Right cardiac atrium (tissue), 5 donors: ENCODE results near the gene CAPSL. TPM values are rescaled to one million over a fixed set of nuclear protein-coding genes. Genes with fewer than 3 reads are reported as not detected.

Experiments used
- ATAC-seq, 2 donors: fragments of 200-7000 bp; cut with Tn5 transposase; one replicate each; pipeline versions ENCODE4 v1.8.0 to v1.9.1; 2020; ENCODE audit warnings: moderate library complexity in 2 of 2, mild to moderate bottlenecking in 1 of 2
- DNase-seq, 3 donors: peaks; one replicate each; pipeline ENCODE4 v3.0.0-alpha.2; 2020
- H3K27ac ChIP-seq: one replicate; pipeline ENCODE4 v1.5.1; 2013; ENCODE audit warnings: mild to moderate bottlenecking, low read length, control low read depth, moderate library complexity
- H3K27me3 ChIP-seq: one replicate; pipeline ENCODE4 v1.6.1; 2013; ENCODE audit not compliant: control insufficient read depth, insufficient read depth
- H3K4me1 ChIP-seq: one replicate; pipeline ENCODE4 v1.6.1; 2013; ENCODE audit warnings: low read length; ENCODE audit not compliant: control insufficient read depth, insufficient read depth
- H3K4me3 ChIP-seq: one replicate; pipeline ENCODE4 v1.5.1; 2013; ENCODE audit warnings: low read length, control low read depth
- H3K9me3 ChIP-seq: one replicate; pipeline ENCODE4 v1.6.1; 2013; ENCODE audit warnings: low read length; ENCODE audit not compliant: control insufficient read depth
- WGBS: extraction: QIAGEN DNeasy Blood & Tissue Kit; methylation state at CpG from one replicate; pipeline ENCODE4 v1.1.7; 2013; 5-methylcytosine and 5-hydroxymethylcytosine counted together
- intact Hi-C, 4 donors: fragments of 100-400 bp; cut with DNase I; formaldehyde crosslinking; loops; one replicate each; pipeline versions ENCODE4 v1.11.0 to v1.14.0; 2022 to 2023
- polyA plus RNA-seq: library from polyadenylated mRNA; stranded (reverse); fragments of 200-250 nt; gene quantifications from one replicate; pipeline ENCODE4 v1.2.3, GENCODE V29; 2013
- total RNA-seq, 4 donors: library from RNA; stranded (reverse); fragmentation: NEBNext Ultra II Directional; extraction: Animal tissue kit (Norgen Biotek cat#: 25700); gene quantifications; one replicate each; pipeline ENCODE4 v1.2.1, GENCODE V29; 2021
- donor health status: healthy with polysubstance abuse.
- donor health status: DM: no; HTN: yes; CAD: no.
- donor health status: DM: no; HTN: no; CAD: no.
- donor health status: DM: no; HTN: yes; CAD: no; lungs with severe emphysema.
- donor health status: DM: yes; HTN: yes; CAD: no.

The CAPSL gene
- total and polyA plus RNA-seq, 5 donors, result not detected

DNA sequence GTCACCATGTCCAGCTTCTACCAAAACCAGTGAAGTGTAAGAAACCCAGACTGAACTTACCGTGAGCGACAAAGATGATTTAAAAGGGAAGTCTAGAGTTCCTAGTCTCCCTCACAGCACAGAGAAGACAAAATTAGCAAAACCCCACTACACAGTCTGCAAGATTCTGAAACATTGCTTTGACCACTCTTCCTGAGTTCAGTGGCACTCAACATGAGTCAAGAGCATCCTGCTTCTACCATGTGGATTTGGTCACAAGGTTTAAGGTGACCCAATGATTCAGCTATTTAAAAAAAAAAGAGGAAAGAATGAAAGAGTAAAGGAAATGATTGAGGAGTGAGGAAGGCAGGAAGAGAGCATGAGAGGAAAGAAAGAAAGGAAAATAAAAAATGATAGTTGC, 62.0 kb downstream of the CAPSL start:
- H3K27me3 ChIP-seq, result no peaks in the 10 kb centered on the region
- WGBS, result 85% methylated on average over 2 of the region's 2 CpGs

DNA sequence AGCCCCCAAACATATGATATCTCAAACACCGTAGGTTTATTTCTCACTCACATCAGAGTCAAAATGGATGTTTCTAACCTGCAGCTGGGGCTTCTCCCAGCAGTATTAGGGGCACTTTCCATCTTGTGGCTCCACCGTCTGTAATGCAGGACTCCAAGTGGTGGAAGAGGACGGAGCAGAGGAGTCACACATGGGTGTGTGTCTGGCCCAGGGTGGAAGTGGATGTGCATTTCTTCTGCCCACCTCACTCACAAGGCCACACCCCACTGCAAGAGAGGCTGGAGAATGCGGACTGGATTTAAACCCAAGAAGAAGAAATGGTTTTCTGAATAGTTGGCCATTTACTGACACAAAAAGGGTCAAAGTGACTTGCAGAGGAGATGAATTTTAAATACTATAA, 67.8 kb downstream of the CAPSL start:
- H3K27me3 ChIP-seq, result no peaks in the 10 kb centered on the region
- no peaks in the 10 kb centered on the region for H3K4me1 ChIP-seq
- intact Hi-C loops, result no loop called here
- ATAC-seq (no peak), DNase-seq (no peak)
- no peaks in the 10 kb centered on the region for H3K9me3 ChIP-seq
- no peak overlapping the region for H3K4me3 ChIP-seq
- H3K27ac ChIP-seq, result no peak overlapping the region
- WGBS, result 91% methylated on average over 4 of the region's 4 CpGs

More for the DNA sequence above, 62.0 kb downstream of the CAPSL start:
- intact Hi-C loops, result no loop called here
- DNase-seq (no peak), ATAC-seq (no peak)
- H3K4me3 ChIP-seq, result no peak overlapping the region
- no peaks in the 10 kb centered on the region for H3K9me3 ChIP-seq
- no peak overlapping the region for H3K27ac ChIP-seq
- H3K4me1 ChIP-seq, result no peaks in the 10 kb centered on the region

DNA sequence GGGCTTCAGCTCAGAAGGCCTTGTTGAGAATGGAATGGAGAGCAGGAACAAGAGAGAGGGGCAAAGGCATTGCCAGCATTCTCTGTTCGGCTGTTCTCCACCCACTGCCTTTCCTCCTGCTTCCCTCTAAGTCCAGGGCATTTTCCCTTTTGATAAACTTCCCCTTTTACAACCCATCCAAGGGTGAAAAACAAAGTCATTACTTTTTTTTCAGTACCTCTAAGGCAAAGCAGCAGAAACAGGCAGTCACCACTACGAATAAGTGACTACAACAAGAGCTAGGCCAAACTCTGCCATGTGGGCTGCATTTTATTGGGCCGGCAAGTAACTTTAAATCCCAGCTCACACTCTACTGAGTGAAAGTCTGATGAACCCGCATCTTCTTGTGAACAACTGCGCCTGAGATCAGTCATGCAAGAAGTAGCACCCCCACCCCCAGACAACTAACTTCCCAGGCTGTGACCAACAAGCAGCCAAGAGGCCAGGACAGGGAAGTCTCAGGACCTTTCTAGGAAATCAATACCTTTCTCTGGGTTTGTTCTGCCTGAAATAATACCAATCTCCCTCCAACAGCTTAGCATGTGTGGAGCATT, 68.6 kb downstream of the CAPSL start:
- ATAC-seq, result no peak
- no peaks in the 10 kb centered on the region for H3K27me3 ChIP-seq

DNA sequence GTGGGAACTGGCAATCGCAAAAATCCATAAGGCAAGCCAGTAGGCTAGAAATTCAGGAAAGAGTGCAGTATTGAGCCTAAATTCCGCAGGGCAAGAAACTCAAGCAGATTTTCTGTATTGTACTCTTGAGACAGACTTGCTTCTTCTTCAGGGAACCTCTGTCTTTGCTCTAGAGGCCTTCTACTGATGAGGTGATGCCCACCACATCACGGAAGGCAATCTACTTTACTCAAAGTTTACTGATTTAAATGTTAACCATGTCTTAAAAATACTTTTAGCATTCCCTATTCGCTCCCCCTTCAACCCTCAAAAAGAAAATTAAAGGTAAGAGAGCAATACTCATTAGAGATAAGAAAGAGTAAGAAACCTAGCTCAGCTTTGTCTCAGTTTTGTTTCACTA, 70.4 kb downstream of the CAPSL start:
- ATAC-seq (no peak), DNase-seq (no peak)
- H3K9me3 ChIP-seq, result peaks cover 2% of the 10 kb centered on the region
- H3K4me1 ChIP-seq, result no peaks in the 10 kb centered on the region
- H3K27ac ChIP-seq, result no peak overlapping the region
- H3K4me3 ChIP-seq, result no peak overlapping the region
- H3K27me3 ChIP-seq, result no peaks in the 10 kb centered on the region
- 87% methylated on average over 4 of the region's 4 CpGs for WGBS
- intact Hi-C loops, result no loop called here

More for the DNA sequence above, 68.6 kb downstream of the CAPSL start:
- WGBS, result 77% methylated on average over 5 of the region's 5 CpGs
- no peak overlapping the region for H3K27ac ChIP-seq
- H3K4me1 ChIP-seq, result no peaks in the 10 kb centered on the region
- H3K4me3 ChIP-seq, result no peak overlapping the region
- no peaks in the 10 kb centered on the region for H3K9me3 ChIP-seq
- DNase-seq, result no peak
- intact Hi-C loops, result no loop called here

DNA sequence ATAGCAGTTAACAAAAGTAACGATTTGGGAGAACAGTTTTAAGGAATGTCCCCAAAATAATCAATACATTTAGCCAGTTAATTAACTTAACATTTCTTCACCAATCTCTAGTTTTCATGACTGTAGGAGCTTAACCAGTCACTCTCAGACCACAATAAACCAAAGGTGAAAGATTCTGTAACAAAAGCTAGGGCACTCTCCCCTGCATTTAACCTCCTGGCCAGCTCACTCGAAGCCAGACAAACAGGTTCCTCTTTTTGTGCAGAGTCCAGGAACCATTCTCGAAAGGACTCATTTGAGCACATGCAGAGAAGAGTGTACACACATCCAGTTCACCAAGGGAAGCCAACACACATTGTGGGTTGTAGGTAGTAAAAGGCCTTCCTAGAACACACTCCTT, 75.3 kb downstream of the CAPSL start:
- no peaks in the 10 kb centered on the region for H3K27me3 ChIP-seq
- no peak overlapping the region for H3K27ac ChIP-seq
- intact Hi-C loops, result no loop called here
- DNase-seq (no peak), ATAC-seq (no peak)
- H3K9me3 ChIP-seq, result peaks cover 2% of the 10 kb centered on the region
- no peaks in the 10 kb centered on the region for H3K4me1 ChIP-seq
- WGBS, result 86% methylated on average over 3 of the region's 3 CpGs
- no peak overlapping the region for H3K4me3 ChIP-seq

DNA sequence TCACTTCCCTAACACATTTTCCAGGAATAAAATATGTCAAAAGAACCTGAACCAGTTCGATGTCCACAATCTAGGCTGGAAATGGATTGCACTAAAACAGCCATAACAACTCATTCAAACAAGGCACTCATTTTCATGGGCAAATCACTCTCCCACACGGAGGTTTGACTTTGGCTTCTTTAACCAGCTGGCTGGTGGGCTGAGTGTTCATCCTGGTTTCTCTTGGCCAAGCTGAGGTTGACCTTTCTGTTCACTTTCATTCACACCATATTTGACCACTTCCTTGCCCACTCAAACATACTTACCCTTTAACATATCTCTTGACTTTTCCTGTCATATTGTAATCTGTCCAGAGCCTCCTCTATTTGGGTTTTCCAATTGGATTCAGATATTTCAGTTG, 76.3 kb downstream of the CAPSL start:
- Histone ChIP-seq H3K9me3 (peaks cover 2% of the 10 kb centered on the region), H3K27me3 (no peaks in the 10 kb centered on the region), H3K27ac (no peak overlapping the region), H3K4me3 (no peak overlapping the region), H3K4me1 (no peaks in the 10 kb centered on the region)
- intact Hi-C loops, result no loop called here
- WGBS, result 50% methylated on average over 2 of the region's 2 CpGs
- DNase-seq (no peak), ATAC-seq (no peak)

DNA sequence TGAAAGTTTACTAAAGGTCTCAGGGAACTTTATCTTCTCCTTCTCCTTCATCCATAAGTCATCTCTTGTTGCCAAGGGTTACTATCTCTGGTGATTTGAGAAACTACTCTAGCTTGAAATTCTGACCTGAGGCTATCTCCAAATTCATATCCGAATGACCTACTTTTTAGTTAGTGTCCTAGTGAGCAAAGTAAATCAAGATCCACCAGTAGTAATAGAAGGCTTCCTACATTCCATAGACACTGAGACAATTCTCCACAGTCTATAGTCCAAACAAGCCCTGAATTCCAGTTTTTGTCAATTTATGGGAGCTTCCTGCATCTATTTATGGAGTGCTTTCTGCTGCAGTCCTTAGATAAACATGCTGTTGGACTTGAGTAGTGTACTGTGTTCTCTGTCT, 76.7 kb downstream of the CAPSL start:
- Histone ChIP-seq H3K4me1 (no peaks in the 10 kb centered on the region), H3K27ac (no peak overlapping the region), H3K9me3 (peaks cover 2% of the 10 kb centered on the region), H3K27me3 (no peaks in the 10 kb centered on the region), H3K4me3 (no peak overlapping the region)
- intact Hi-C loops, result no loop called here
- no peak for DNase-seq
- ATAC-seq, result no peak
- 68% methylated on average over 1 of the region's 1 CpG for WGBS

DNA sequence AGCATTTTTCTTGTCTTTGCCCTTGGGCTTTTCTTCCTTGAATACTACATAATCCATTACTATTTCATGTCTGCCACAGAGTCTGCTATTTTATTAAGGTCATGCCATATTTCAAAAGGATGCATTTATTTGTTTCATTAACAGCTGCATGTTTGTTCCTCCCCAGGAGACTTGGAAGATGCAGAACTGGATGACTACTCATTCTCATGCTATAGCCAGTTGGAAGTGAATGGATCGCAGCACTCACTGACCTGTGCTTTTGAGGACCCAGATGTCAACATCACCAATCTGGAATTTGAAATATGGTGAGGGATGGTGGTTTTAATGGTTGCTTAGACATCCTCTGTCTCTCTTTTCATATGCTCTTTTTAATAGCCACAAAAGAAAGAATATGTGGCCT, 77.7 kb downstream of the CAPSL start:
- no peak overlapping the region for H3K4me3 ChIP-seq
- no peak for ATAC-seq
- WGBS, result 86% methylated on average over 1 of the region's 1 CpG

DNA sequence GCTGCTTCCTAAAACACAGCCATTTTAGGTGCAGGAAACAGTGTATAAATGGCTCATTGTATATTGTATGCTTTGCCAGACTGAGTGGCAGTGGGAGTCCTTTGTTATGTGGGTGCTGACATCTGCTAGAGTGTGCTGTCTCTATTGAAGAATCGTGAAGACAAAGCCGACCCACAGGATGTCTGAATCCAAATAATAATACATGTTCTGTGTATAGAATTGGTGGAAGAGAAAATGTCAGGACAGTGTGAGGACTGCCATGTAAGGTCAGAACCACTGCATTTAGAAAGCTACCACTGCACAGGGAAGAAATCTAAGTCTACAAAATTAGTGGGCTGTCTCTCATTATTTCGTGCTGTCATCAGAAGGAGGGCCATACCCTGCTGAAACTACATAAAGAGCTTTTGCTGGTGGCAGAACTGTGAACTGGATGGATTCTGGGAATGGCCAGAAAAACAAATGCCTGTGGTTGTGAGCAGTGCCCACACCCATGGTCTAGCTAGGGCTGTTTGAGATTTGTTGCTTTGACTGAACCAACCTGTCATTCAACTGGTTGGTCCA, 79.2 kb downstream of the CAPSL start:
- peaks cover 1% of the 10 kb centered on the region for H3K4me1 ChIP-seq
- intact Hi-C loops, result no loop called here
- DNase-seq, result no peak
- H3K27me3 ChIP-seq, result no peaks in the 10 kb centered on the region
- ATAC-seq, result no peak
- H3K27ac ChIP-seq, result peak overlapping the region; percentile 45
- H3K4me3 ChIP-seq, result no peak overlapping the region
- H3K9me3 ChIP-seq, result peaks cover 2% of the 10 kb centered on the region
- 54% methylated on average over 3 of the region's 3 CpGs for WGBS

More for the DNA sequence above, 77.7 kb downstream of the CAPSL start:
- intact Hi-C loops, result no loop called here
- Histone ChIP-seq H3K9me3 (peaks cover 2% of the 10 kb centered on the region), H3K27ac (no peak overlapping the region), H3K4me1 (no peaks in the 10 kb centered on the region), H3K27me3 (no peaks in the 10 kb centered on the region)
- DNase-seq, result no peak

DNA sequence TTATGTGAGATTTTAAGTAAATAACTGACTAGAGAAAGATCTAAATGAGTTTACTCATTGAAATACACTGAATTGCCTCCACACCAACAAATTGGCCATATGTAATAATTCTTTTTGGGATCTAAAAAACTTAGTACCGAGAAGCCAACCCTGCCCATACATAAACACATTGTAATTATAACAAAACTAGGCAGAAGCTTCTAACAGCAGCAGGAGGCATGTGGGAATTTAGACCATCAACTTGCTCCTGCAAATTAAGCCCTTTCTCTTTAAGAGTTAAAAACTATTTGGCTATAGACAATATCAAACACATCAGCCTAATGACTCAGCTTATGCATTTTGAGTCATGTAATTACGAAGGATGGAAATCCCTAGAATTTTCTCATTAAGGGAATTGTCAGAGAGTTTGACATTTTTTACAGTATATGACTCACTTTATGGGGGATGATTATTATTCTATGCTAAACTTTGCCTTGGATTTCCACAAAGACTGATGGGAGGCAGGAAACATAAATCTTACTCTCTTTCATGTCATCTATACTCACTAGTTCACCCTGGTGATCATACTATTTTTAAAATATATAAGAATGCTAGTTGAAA, 80.7 kb downstream of the CAPSL start:
- Histone ChIP-seq H3K27ac (no peak overlapping the region), H3K4me3 (peak overlapping the region; percentile 25), H3K9me3 (no peaks in the 10 kb centered on the region), H3K4me1 (peaks cover 1% of the 10 kb centered on the region), H3K27me3 (no peaks in the 10 kb centered on the region)
- ATAC-seq (no peak), DNase-seq (no peak)
- intact Hi-C loops, result no loop called here
- WGBS, result 65% methylated on average over 2 of the region's 2 CpGs

DNA sequence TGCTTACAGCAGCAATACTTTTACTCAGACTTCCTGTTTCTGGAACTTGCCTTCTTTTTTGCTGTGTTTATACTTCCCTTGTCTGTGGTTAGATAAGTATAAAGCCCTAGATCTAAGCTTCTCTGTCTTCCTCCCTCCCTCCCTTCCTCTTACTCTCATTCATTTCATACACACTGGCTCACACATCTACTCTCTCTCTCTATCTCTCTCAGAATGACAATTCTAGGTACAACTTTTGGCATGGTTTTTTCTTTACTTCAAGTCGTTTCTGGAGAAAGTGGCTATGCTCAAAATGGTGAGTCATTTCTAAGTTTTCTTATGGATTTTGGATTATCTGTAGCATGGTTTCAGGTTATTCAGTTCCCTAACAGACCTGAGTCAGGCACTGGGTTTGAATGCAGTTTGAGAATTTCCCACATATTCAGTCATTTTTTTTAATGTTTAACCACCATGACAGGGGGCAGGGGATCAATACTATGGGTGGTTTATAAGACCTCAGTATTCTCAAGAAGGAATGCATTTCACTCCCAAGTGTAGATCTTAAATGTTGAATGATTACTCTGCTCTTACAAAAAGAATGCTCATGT, 81.6 kb downstream of the CAPSL start, which contains the start of gene IL7R:
IL7R (plus strand) TSS at position 127 of the 587 bp plus-strand sequence; CDS start at position 214, 87 bp downstream.
- no peak within 1 kb of the TSS for H3K27ac ChIP-seq
- H3K27me3 ChIP-seq, result no peaks in the 10 kb centered on the region
- DNase-seq (no peak), ATAC-seq (peak in 1 of 2 donors; percentile 22)
- peak within 1 kb of the TSS; percentile 25 for H3K4me3 ChIP-seq
- no peaks in the 10 kb centered on the region for H3K9me3 ChIP-seq
- H3K4me1 ChIP-seq, result peaks cover 5% of the 10 kb centered on the region
- WGBS, result 38% methylated on average over 1 of the region's 1 CpG
- intact Hi-C loops, result no loop called here
